Fibroblast of skin of back (primary cell): ENCODE data around the gene CCDC86.
A peak's percentile ranks its signal among the peaks of the same experiment; 100 is the strongest.

Experiments used
- DNase-seq: peaks from one replicate; pipeline ENCODE4 v3.0.0-alpha.2; 2013

The CCDC86 gene

GRCh38 chr11:60868682-60869450 lies 27.0 kb downstream of the CCDC86 start:
- no peak for DNase-seq

- DNase-seq = no peak
Observed at GRCh38 chr11:60869451-60869825, 27.5 kb downstream of the CCDC86 start.

- no peak for DNase-seq
Observed at GRCh38 chr11:60870276-60870675, 28.4 kb downstream of the CCDC86 start.

GRCh38 chr11:60870733-60871377 lies 28.9 kb downstream of the CCDC86 start:
- no peak for DNase-seq

- DNase-seq = peak; percentile 51
Observed at GRCh38 chr11:60871378-60872061, 29.6 kb downstream of the CCDC86 start.

GRCh38 chr11:60872124-60872960 lies 30.4 kb downstream of the CCDC86 start:
- DNase-seq = peak; percentile 66

DNA sequence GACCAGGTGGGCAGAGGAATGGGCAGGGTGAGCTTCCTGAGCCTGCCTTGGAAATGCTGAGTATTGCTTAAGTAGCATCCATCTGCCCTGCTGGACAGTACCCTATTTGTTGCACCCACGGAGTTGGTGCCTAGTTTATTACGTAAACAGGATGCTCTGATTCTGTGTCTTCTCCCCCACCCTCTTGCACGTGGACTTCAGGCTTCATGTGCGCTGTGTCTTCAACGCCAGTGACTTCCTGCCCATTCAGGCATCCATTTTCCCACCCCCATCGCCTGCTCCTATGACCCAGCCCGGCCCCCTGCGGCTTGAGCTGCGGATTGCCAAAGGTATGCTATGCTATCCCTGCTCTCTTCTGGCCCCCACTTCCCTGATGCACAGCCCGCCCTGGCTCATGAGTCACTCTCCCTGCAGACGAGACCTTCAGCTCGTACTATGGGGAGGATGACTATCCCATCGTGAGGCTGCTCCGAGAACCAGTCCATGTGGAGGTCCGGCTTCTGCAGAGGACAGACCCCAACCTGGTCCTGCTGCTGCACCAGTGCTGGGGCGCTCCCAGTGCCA lies 31.1 kb downstream of the CCDC86 start:
- DNase-seq = peak; percentile 87

- no peak for DNase-seq
Observed at GRCh38 chr11:60873533-60873932, 31.6 kb downstream of the CCDC86 start.

- no peak for DNase-seq
Observed at GRCh38 chr11:60874421-60875365, 32.8 kb downstream of the CCDC86 start.

DNA sequence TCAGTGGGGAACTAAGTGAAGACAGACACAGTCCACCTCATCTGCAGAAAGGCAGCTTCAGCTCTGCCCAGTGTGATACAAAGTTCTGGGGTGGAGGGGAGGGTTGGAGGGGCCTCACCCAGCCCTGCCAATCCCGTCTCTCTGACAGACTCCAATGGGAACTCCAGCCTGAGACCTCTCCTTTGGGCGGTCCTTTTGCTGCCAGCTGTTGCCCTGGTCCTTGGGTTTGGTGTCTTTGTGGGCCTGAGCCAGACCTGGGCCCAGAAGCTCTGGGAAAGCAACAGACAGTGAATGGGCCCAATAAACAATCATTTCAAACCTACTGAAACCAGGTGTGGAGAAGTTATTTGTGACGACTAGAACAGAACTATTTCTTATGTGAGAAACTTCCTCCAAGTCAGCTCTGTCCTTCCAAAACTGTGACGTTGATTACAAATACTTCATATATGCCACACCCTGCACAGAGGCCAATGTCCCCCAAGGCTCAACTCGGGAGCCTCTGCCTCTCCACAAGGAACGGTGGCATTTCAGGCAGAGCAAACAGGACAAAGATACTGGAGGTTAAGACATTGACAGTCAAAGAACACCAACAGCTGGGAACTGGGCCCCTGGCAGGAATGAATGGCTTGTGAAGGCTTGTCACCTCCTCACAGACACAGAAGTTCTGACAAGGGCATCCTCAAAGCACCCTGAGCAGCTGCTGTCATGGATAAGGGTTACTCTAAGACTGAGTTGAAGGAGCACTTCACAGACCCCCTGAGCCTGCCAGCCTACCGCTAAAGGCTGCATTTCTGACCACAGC lies 33.7 kb downstream of the CCDC86 start:
- DNase-seq = no peak

GRCh38 chr11:60876168-60876485 lies 34.2 kb downstream of the CCDC86 start:
- no peak for DNase-seq

GRCh38 chr11:60878245-60879101 lies 36.6 kb downstream of the CCDC86 start:
- no peak for DNase-seq

GRCh38 chr11:60879104-60879503 lies 37.2 kb downstream of the CCDC86 start:
- DNase-seq = no peak

DNA sequence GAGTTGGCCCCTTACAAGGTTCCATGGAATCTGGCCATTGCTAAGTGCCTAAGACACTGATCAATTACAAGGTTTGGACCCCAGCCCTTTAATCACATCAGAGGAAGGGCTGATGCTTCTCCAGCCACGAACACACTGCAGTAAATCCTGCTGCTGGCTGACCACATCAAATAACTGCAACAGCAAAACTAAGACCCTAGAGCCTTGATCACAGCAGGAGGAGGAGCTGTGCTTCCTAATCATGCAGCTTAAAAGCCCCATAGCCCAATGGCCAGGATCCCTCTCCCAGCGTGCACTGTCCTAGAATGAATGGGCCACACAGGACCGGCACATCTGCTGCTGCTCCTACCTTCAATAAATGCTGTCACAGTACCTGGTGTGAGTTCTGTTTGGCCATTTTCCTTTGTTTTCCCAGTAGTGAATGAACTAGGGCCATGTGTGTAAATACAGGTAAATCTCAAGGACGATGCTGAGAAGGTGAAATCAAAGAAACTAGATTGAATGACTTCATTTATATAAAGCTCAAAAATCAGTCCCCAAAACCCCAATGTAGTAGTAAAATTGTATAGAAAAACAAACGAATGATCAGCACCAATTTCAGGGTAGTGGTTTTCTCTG lies 38.2 kb downstream of the CCDC86 start:
- no peak for DNase-seq

DNA sequence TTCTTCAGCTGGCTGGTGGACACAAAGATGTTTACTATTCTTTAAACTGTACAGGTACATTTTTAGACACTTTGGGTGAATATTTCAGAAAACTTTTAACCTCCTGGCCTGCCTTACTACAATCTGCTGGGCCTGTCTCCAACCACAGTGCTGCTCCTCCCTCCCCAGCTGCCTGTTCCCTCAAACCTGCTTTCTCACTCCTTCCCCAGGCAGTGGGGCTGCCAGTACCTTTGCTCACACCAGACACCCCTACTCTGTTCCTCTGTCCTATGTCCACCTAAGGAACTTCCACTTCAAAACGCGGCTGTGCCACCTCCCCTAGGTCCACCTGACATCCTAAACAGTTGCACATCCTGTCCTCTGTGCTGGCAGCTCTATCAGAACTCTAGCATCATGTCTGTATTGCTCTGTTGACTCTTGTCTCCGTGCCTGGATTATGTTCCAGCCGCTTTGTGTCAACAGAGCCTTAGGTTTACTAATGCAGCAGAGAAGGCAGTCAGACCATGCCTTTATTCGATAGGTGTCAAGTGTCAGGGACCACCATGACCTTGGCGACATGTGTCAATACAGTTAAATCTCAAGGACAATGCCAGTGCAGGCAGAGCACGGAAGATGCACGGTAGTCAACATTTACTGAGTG lies 38.9 kb downstream of the CCDC86 start:
- no peak for DNase-seq

- DNase-seq = peak; percentile 49
Observed at GRCh38 chr11:60887556-60887955, 45.6 kb downstream of the CCDC86 start.

- DNase-seq = no peak
Observed at GRCh38 chr11:60889869-60890311, 48.0 kb downstream of the CCDC86 start.

GRCh38 chr11:60890696-60891095 lies 48.8 kb downstream of the CCDC86 start:
- no peak for DNase-seq
